HCT116 (cell line): Measurements from ENCODE around the gene UPK1B. TPM values are rescaled to one million over a fixed set of nuclear protein-coding genes. Genes with fewer than 3 reads are reported as not detected.

Experiments used
- ATAC-seq: fragments of 200-7000 bp; cut with Tn5 transposase; 2 replicates; pipeline ENCODE4 v1.9.1; 2020; ENCODE audit warnings: mild to moderate bottlenecking, moderate library complexity
- BruUV-seq: library from RNA; stranded (reverse); fragments of 400-500 nt; replicated peaks from 2 replicates; lab custom pipeline; 2021; lab: Mats Ljungman, UMichigan
- CTCF ChIA-PET: fragments of 300-600 bp; sonication (Branson Sonifier 250); formaldehyde crosslinking; loops from one replicate; lab custom pipeline; 2021; ENCODE audit warnings: antibody characterized with exemption; lab: Charles Lee
- POLR2A ChIA-PET: fragments of 300-600, 350-600 bp; sonication (Branson Sonifier 250); formaldehyde crosslinking; loops from one replicate; lab custom pipeline; 2021; ENCODE audit warnings: antibody characterized with exemption; lab: Charles Lee
- RAD21 ChIA-PET, 2 experiments: fragments of 300-600 bp; sonication (Branson Sonifier 250); formaldehyde crosslinking; loops; one replicate each; lab custom pipeline; 2023; ENCODE audit warnings: low total read pairs in 2 of 2; ENCODE audit not compliant: uncharacterized antibody in 2 of 2, unreplicated experiment in 2 of 2, low non-redundant PET in 1 of 2; lab: Charles Lee
- DNase-seq: peaks from one replicate; pipeline ENCODE4 v3.0.0-alpha.2; 2010; ENCODE audit warnings: low read depth, low spot score
- H2AFZ ChIP-seq: fragments of 200-600 bp; shearing (Covaris generic), sonication (generic); 2 replicates; pipeline ENCODE4 v1.6.1; 2017; ENCODE audit warnings: low read depth, mixed run types, mixed read lengths, antibody characterized with exemption, low read length; ENCODE audit not compliant: poor library complexity, severe bottlenecking
- H3K27ac ChIP-seq: 2 replicates; pipeline ENCODE4 v1.5.1; 2012; ENCODE audit warnings: low read depth, low read length
- H3K27me3 ChIP-seq: fragments of 200-600 bp; sonication (generic); 2 replicates; pipeline ENCODE4 v1.6.1; 2016; ENCODE audit warnings: mixed run types, low read length, mixed read lengths; ENCODE audit not compliant: insufficient read depth
- H3K36me3 ChIP-seq, 2 experiments: fragments of 200-500 bp in 1 of 2; fragments of 200-600 bp in 1 of 2; sonication (Bioruptor generic) in 1 of 2; sonication (generic) in 1 of 2; 2 replicates each; pipeline versions ENCODE4 v1.5.1 to v1.6.1; 2014 to 2016; ENCODE audit warnings: low read length in 2 of 2, inconsistent platforms in 1 of 2, mixed read lengths in 1 of 2, mixed run types in 1 of 2; ENCODE audit not compliant: insufficient read depth in 2 of 2, control insufficient read depth in 1 of 2
- H3K4me1 ChIP-seq, 2 experiments: fragments of 200-600 bp in 1 of 2; sonication (generic) in 1 of 2; 2 replicates each; pipeline versions ENCODE4 v1.5.1 to v1.6.1; 2012 to 2017; ENCODE audit warnings: low read length in 2 of 2, inconsistent platforms in 1 of 2, mild to moderate bottlenecking in 1 of 2, mixed read lengths in 1 of 2, mixed run types in 1 of 2, moderate library complexity in 1 of 2; ENCODE audit not compliant: insufficient read depth in 2 of 2, control insufficient read depth in 1 of 2
- H3K4me2 ChIP-seq: fragments of 200-600 bp; sonication (generic); 2 replicates; pipeline ENCODE4 v1.6.1; 2017; ENCODE audit warnings: mixed run types, low read length, mixed read lengths
- H3K4me3 ChIP-seq, 2 experiments: fragments of 200-600 bp in 1 of 2; sonication (generic) in 1 of 2; replicated peaks in 1 of 2; 2 replicates each; pipeline ENCODE4 v1.5.1; 2011 to 2016; ENCODE audit warnings: low read length in 2 of 2, control low read depth in 1 of 2, low read depth in 1 of 2, mild to moderate bottlenecking in 1 of 2, mixed read lengths in 1 of 2, mixed run types in 1 of 2
- H3K79me2 ChIP-seq: fragments of 200-600 bp; sonication (generic); 2 replicates; pipeline ENCODE4 v1.6.1; 2017; ENCODE audit warnings: mild to moderate bottlenecking, mixed run types, low read length, moderate library complexity, mixed read lengths; ENCODE audit not compliant: insufficient read depth
- H3K9ac ChIP-seq: fragments of 200-600 bp; sonication (generic); 2 replicates; pipeline ENCODE4 v1.6.1; 2016; ENCODE audit warnings: low read length, mixed read lengths
- H3K9me2 ChIP-seq: fragments of 200-600 bp; sonication (generic), shearing (Covaris generic); 2 replicates; pipeline ENCODE4 v1.6.1; 2017; ENCODE audit warnings: mixed run types, mild to moderate bottlenecking, moderate library complexity; ENCODE audit not compliant: insufficient read depth
- H3K9me3 ChIP-seq, 2 experiments: fragments of 200-500 bp in 1 of 2; fragments of 200-600 bp in 1 of 2; sonication (Bioruptor generic) in 1 of 2; sonication (generic) in 1 of 2; 2 replicates each; pipeline ENCODE4 v1.6.1; 2014 to 2017; ENCODE audit warnings: low read length in 2 of 2, mixed read lengths in 2 of 2, inconsistent platforms in 1 of 2, low read depth in 1 of 2, mild to moderate bottlenecking in 1 of 2, mixed run types in 1 of 2, moderate library complexity in 1 of 2; ENCODE audit not compliant: control insufficient read depth in 1 of 2, insufficient read depth in 1 of 2
- H4K20me1 ChIP-seq: fragments of 200-600 bp; sonication (generic), shearing (Covaris generic); 2 replicates; pipeline ENCODE4 v1.6.1; 2017; ENCODE audit warnings: mixed run types, mild to moderate bottlenecking, moderate library complexity; ENCODE audit not compliant: insufficient read depth
- EGR1 ChIP-seq: IDR thresholded peaks from 2 replicates; pipeline ENCODE4 v1.6.1; 2012; ENCODE audit warnings: low read depth
- MAX ChIP-seq: IDR thresholded peaks from 2 replicates; pipeline ENCODE4 v1.6.1; 2012
- REST ChIP-seq: IDR thresholded peaks from 2 replicates; pipeline ENCODE4 v1.6.1; 2012; ENCODE audit warnings: low read depth
- SIN3A ChIP-seq: IDR thresholded peaks from 2 replicates; pipeline ENCODE4 v1.6.1; 2012; ENCODE audit warnings: low read depth
- SRF ChIP-seq: IDR thresholded peaks from 2 replicates; pipeline ENCODE4 v1.6.1; 2012; ENCODE audit warnings: low read depth
- TCF7L2 ChIP-seq: IDR thresholded peaks from 2 replicates; pipeline ENCODE4 v1.7.0; 2011; ENCODE audit warnings: borderline replicate concordance, inconsistent platforms; ENCODE audit not compliant: insufficient read depth, insufficient read length; ENCODE audit errors: extremely low read depth
- YY1 ChIP-seq: IDR thresholded peaks from 2 replicates; pipeline ENCODE4 v1.6.1; 2011; ENCODE audit warnings: low read length, low read depth, moderate library complexity, mild to moderate bottlenecking; ENCODE audit not compliant: insufficient replicate concordance; ENCODE audit errors: extremely low read depth
- ZBTB33 ChIP-seq: IDR thresholded peaks from 2 replicates; pipeline ENCODE4 v1.6.1; 2011; ENCODE audit warnings: mild to moderate bottlenecking, low read length, moderate library complexity; ENCODE audit not compliant: insufficient replicate concordance; ENCODE audit errors: extremely low read depth
- ZFX ChIP-seq: fragments of 450-650 bp; IDR thresholded peaks from 2 replicates; pipeline ENCODE4 v1.6.1; 2017
- intact Hi-C: fragments of 100-400 bp; cut with micrococcal nuclease; formaldehyde crosslinking; loops from 2 replicates; pipeline ENCODE4 v1.10.0; 2022
- total RNA-seq: library from RNA; stranded (reverse); gene quantifications from one replicate; pipeline ENCODE4 v1.2.1, GENCODE V29; 2021; ENCODE audit not compliant: unreplicated experiment
- TF ChIP-seq, protein P1 (sequence below), 3 experiments: fragments of 200-600 bp in 1 of 3; sonication (generic) in 1 of 3; IDR thresholded peaks in 2 of 3; conservative IDR thresholded peaks in 1 of 3; 2 replicates each; pipeline ENCODE4 v1.5.1; 2012 to 2017; ENCODE audit warnings: low read depth in 2 of 3, low read length in 2 of 3, antibody characterized with exemption in 1 of 3, borderline replicate concordance in 1 of 3, control low read depth in 1 of 3, mild to moderate bottlenecking in 1 of 3, mixed read lengths in 1 of 3, mixed run types in 1 of 3, moderate library complexity in 1 of 3; ENCODE audit not compliant: insufficient read depth in 1 of 3

UPK1B gene
- total RNA-seq, 1 experiment from 2014 or later: not detected

DNA sequence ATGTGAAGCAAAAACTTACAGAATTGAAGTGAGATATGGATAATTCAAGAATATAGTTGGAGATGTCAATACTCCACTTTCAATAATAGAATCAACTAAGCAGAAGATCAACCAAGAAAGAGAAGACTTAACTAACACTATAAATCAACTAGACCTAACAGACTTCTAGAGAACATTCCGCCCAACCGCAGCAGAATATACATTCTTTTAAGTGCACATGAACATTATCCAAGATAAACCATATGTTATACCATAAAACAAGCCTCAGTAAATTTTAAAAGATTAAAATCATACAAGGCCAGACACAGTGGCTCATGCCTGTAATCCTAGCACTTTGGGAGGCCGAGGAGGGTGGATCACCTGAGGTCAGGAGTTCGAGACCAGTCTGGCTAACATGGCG is 32.9 kb upstream of the UPK1B start (continued):
- TF ChIP-seq EGR1: no peak
- no peak for TF ChIP-seq YY1
- TF ChIP-seq SIN3A: no peak

DNA sequence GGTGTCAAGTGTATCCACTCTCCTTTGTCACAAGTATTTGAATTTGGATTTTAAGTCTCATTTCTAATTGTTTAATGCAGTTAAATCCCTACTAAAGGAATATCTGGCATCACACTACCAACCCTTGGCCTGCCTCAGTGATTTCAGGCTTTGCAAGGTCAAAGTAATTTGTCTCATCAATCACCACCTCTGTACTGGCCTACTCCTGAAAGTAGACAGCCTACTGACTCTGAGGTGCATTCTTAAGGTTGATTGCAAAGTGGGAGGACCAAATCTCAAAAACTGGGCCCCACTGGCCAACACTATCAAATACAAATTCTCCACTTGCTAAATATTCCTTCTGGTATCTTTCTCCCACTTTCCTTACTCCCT is 28.3 kb upstream of the UPK1B start:
- BruUV-seq: no TSS peak
- H2AFZ ChIP-seq: no peak overlapping the region
- no peak overlapping the region for H3K27ac ChIP-seq
- intact Hi-C loops: loop anchor here (1.0 kb wide), 2 partner anchors 96 to 536 kb away; no protein-coding TSS in a partner anchor
- no peaks in the 10 kb centered on the region for H4K20me1 ChIP-seq
- H3K9ac ChIP-seq: no peak overlapping the region
- no peaks in the 10 kb centered on the region for H3K9me2 ChIP-seq
- no peak for TF ChIP-seq ZBTB33
- TF ChIP-seq REST: no peak
- no peak for TF ChIP-seq TCF7L2
- TF ChIP-seq, protein P1, sequence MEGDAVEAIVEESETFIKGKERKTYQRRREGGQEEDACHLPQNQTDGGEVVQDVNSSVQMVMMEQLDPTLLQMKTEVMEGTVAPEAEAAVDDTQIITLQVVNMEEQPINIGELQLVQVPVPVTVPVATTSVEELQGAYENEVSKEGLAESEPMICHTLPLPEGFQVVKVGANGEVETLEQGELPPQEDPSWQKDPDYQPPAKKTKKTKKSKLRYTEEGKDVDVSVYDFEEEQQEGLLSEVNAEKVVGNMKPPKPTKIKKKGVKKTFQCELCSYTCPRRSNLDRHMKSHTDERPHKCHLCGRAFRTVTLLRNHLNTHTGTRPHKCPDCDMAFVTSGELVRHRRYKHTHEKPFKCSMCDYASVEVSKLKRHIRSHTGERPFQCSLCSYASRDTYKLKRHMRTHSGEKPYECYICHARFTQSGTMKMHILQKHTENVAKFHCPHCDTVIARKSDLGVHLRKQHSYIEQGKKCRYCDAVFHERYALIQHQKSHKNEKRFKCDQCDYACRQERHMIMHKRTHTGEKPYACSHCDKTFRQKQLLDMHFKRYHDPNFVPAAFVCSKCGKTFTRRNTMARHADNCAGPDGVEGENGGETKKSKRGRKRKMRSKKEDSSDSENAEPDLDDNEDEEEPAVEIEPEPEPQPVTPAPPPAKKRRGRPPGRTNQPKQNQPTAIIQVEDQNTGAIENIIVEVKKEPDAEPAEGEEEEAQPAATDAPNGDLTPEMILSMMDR (IDR thresholded peaks at IDR 0.05 in 2 of 3, conservative IDR thresholded peaks at IDR 0.05 in 1 of 3; ENCODE audit: borderline replicate concordance in 1 of 3, insufficient read depth in 1 of 3, low read depth in 2 of 3, low read length in 2 of 3): no peak
- no peak for TF ChIP-seq EGR1
- no peak for TF ChIP-seq ZFX
- no peak for TF ChIP-seq SIN3A
- no peak for TF ChIP-seq SRF
- TF ChIP-seq MAX: no peak
- TF ChIP-seq, all 23 proteins: peak for 0
- ATAC-seq (peak; percentile 55), DNase-seq (no peak)
- ChIA-PET POLR2A (no interaction called here), CTCF (interaction anchor here (2.0 kb wide), 1 partner anchor 96 kb away, joined by 7 read pairs; the partner anchor contains the start of gene B4GALT4), RAD21 (no interaction called here)
- H3K4me3 ChIP-seq: no peak overlapping the region
- H3K79me2 ChIP-seq: no peaks in the 10 kb centered on the region
- no peak overlapping the region for H3K4me2 ChIP-seq
- no peaks in the 10 kb centered on the region for H3K9me3 ChIP-seq
- H3K36me3 ChIP-seq: no peaks in the 10 kb centered on the region
- H3K27me3 ChIP-seq: no peaks in the 10 kb centered on the region
- no peaks in the 10 kb centered on the region for H3K4me1 ChIP-seq
